ENCODE measurements around the gene DNMT3A. TPM values are rescaled to one million over a fixed set of nuclear protein-coding genes. Genes with fewer than 3 reads are reported as not detected.
A peak's percentile ranks its signal among the peaks of the same experiment; 100 is the strongest.

The DNMT3A gene
- total and polyA plus RNA-seq, 2 donors (not counting 1 experiment from before 2014, with no cell fraction given): 8.9 to 24.5 TPM

GRCh38 chr2:25281522-25281921 lies 60.2 kb downstream of the DNMT3A start:
- Histone ChIP-seq H3K4me3 (ENCODE audit: control extremely low read depth in 1 of 5, extremely low read depth in 1 of 5, insufficient read depth in 1 of 5, low read depth in 2 of 5, low read length in 4 of 5) (no peak overlapping the region), H3K27ac (ENCODE audit: low read length in 2 of 2) (no peak overlapping the region), H3K27me3 (replicated peaks in 1 of 4; ENCODE audit: control extremely low read depth in 1 of 4, control insufficient read depth in 3 of 4, insufficient read depth in 4 of 4, low read length in 3 of 4) (no peaks in the 10 kb centered on the region), H3K9ac (ENCODE audit: low read length) (no peak overlapping the region), H3K4me1 (ENCODE audit: control insufficient read depth in 2 of 2, insufficient read depth in 2 of 2, low read length in 2 of 2) (peaks cover 60 to 68% of the 10 kb centered on the region in 2 donors), H3K79me2 (ENCODE audit: control insufficient read depth, insufficient read depth, low read length) (peaks cover 6% of the 10 kb centered on the region), H3K4me2 (replicated peaks; ENCODE audit: low read depth, low read length, poor library complexity, severe bottlenecking) (no peak overlapping the region), H3K36me3 (replicated peaks in 1 of 2; ENCODE audit: control extremely low read depth in 1 of 2, control insufficient read depth in 1 of 2, extremely low read depth in 1 of 2, insufficient read depth in 2 of 2, low read length in 1 of 2) (peaks cover 0 to 9% of the 10 kb centered on the region in 2 experiments), H2AFZ (ENCODE audit: insufficient read depth, low read depth, low read length, poor library complexity, severe bottlenecking) (no peak overlapping the region), H3K9me3 (ENCODE audit: control extremely low read depth in 1 of 3, control insufficient read depth in 2 of 3, insufficient read depth in 1 of 3, low read length in 2 of 3) (no peaks in the 10 kb centered on the region), H4K20me1 (ENCODE audit: control insufficient read depth, insufficient read depth, low read length, poor library complexity, severe bottlenecking) (no peaks in the 10 kb centered on the region)
- no peak for TF ChIP-seq CTCF (IDR thresholded peaks at IDR 0.05)
- no peak for TF ChIP-seq EZH2 (IDR thresholded peaks at IDR 0.05; ENCODE audit: borderline replicate concordance, insufficient read depth, low read depth, low read length, poor library complexity, severe bottlenecking)
- H3K4me3 Mint-ChIP-seq: no peak overlapping the region
- peaks cover 61% of the 10 kb centered on the region for H3K4me1 Mint-ChIP-seq
- DNase-seq: no peak
- ATAC-seq (ENCODE audit: low read depth): no peak
- H3K9me3 Mint-ChIP-seq (ENCODE audit: insufficient read depth): no peaks in the 10 kb centered on the region
- no peak overlapping the region for H3K27ac Mint-ChIP-seq
- POLR2A ChIA-PET: no interaction called here
- WGBS (ENCODE audit: insufficient coverage): 100% methylated on average over 3 of the region's 5 CpGs
- CTCF ChIA-PET: interaction anchor here (1.6 kb wide), 1 partner anchor 13 kb away, joined by 7 read pairs; no protein-coding TSS in a partner anchor
- H3K27me3 Mint-ChIP-seq: no peaks in the 10 kb centered on the region
- intact Hi-C loops (cut with micrococcal nuclease): no loop called here

- TF ChIP-seq CTCF (IDR thresholded peaks at IDR 0.05) (no peak), EZH2 (IDR thresholded peaks at IDR 0.05; ENCODE audit: borderline replicate concordance, insufficient read depth, low read depth, low read length, poor library complexity, severe bottlenecking) (no peak)
- Histone ChIP-seq H3K79me2 (ENCODE audit: control insufficient read depth, insufficient read depth, low read length) (peaks cover 4% of the 10 kb centered on the region), H3K4me1 (ENCODE audit: control insufficient read depth in 2 of 2, insufficient read depth in 2 of 2, low read length in 2 of 2) (peaks cover 60 to 68% of the 10 kb centered on the region in 2 donors), H3K9me3 (ENCODE audit: control extremely low read depth in 1 of 3, control insufficient read depth in 2 of 3, insufficient read depth in 1 of 3, low read length in 2 of 3) (no peaks in the 10 kb centered on the region), H3K27ac (ENCODE audit: low read length in 2 of 2) (peak overlapping the region; percentile 81 to 83), H3K9ac (ENCODE audit: low read length) (no peak overlapping the region), H4K20me1 (ENCODE audit: control insufficient read depth, insufficient read depth, low read length, poor library complexity, severe bottlenecking) (no peaks in the 10 kb centered on the region), H3K4me3 (ENCODE audit: control extremely low read depth in 1 of 5, extremely low read depth in 1 of 5, insufficient read depth in 1 of 5, low read depth in 2 of 5, low read length in 4 of 5) (peak overlapping the region in 1 of 5 experiments; percentile 37), H3K36me3 (replicated peaks in 1 of 2; ENCODE audit: control extremely low read depth in 1 of 2, control insufficient read depth in 1 of 2, extremely low read depth in 1 of 2, insufficient read depth in 2 of 2, low read length in 1 of 2) (peaks cover 0 to 9% of the 10 kb centered on the region in 2 experiments), H3K4me2 (replicated peaks; ENCODE audit: low read depth, low read length, poor library complexity, severe bottlenecking) (peak overlapping the region; percentile 68), H2AFZ (ENCODE audit: insufficient read depth, low read depth, low read length, poor library complexity, severe bottlenecking) (no peak overlapping the region), H3K27me3 (replicated peaks in 1 of 4; ENCODE audit: control extremely low read depth in 1 of 4, control insufficient read depth in 3 of 4, insufficient read depth in 4 of 4, low read length in 3 of 4) (no peaks in the 10 kb centered on the region)
- POLR2A ChIA-PET: interaction anchor here (0.6 to 2.4 kb wide), 7 partner anchors 11 to 191 kb away, joined by 3 to 10 read pairs (median 6); no protein-coding TSS in a partner anchor
- H3K4me1 Mint-ChIP-seq: peaks cover 61% of the 10 kb centered on the region
- peak overlapping the region; percentile 95 for H3K27ac Mint-ChIP-seq
- CTCF ChIA-PET: interaction anchor here (1.0 to 1.9 kb wide), 8 partner anchors 14 to 385 kb away, joined by 3 to 7 read pairs (median 4); no protein-coding TSS in a partner anchor
- ATAC-seq (ENCODE audit: low read depth) (no peak), DNase-seq (peak; percentile 44)
- 44% methylated on average over 3 of the region's 10 CpGs for WGBS (ENCODE audit: insufficient coverage)
- no peaks in the 10 kb centered on the region for H3K9me3 Mint-ChIP-seq (ENCODE audit: insufficient read depth)
- H3K4me3 Mint-ChIP-seq: peak overlapping the region; percentile 64
- intact Hi-C loops (cut with micrococcal nuclease): no loop called here
- no peaks in the 10 kb centered on the region for H3K27me3 Mint-ChIP-seq
Measured at GRCh38 chr2:25280051-25280687, 61.6 kb downstream of the DNMT3A start.

Data from B cell (primary cell).